OCI-LY7 (cell line): ENCODE results near the gene RBBP5. TPM values are rescaled to one million over a fixed set of nuclear protein-coding genes. Genes with fewer than 3 reads are reported as not detected.

Experiments
- BruUV-seq: library from RNA; stranded (reverse); fragments of 400-500 nt; replicated peaks from 2 replicates; lab custom pipeline; 2021; lab: Mats Ljungman, UMichigan
- CTCF ChIA-PET: fragments of 300-600 bp; sonication (Branson Sonifier 250); formaldehyde crosslinking; loops from one replicate; lab custom pipeline; 2022; ENCODE audit warnings: antibody characterized with exemption; ENCODE audit not compliant: unreplicated experiment; lab: Charles Lee
- POLR2A ChIA-PET: fragments of 300-600 bp; sonication (Branson Sonifier 250); formaldehyde crosslinking; loops from one replicate; lab custom pipeline; 2022; ENCODE audit warnings: antibody characterized with exemption; lab: Charles Lee
- DNase-seq: peaks from one replicate; pipeline ENCODE4 v3.0.0-alpha.2; 2015; ENCODE audit warnings: low spot score
- H2AFZ ChIP-seq: fragments of 200-600 bp; sonication (generic), shearing (Covaris generic); 2 replicates; pipeline ENCODE4 v1.6.1; 2014; ENCODE audit warnings: mild to moderate bottlenecking, antibody characterized with exemption, low read length, moderate library complexity
- H3K27ac ChIP-seq: fragments of 200-600 bp; sonication (generic); 2 replicates; pipeline ENCODE4 v1.5.1; 2014; ENCODE audit warnings: mixed run types, low read depth, mild to moderate bottlenecking, moderate library complexity, low read length, inconsistent platforms; ENCODE audit not compliant: poor library complexity, severe bottlenecking
- H3K36me3 ChIP-seq: fragments of 200-600 bp; sonication (generic); 2 replicates; pipeline ENCODE4 v1.6.1; 2014; ENCODE audit warnings: mild to moderate bottlenecking, antibody characterized with exemption, low read length, moderate library complexity, mixed read lengths; ENCODE audit not compliant: insufficient read depth
- H3K4me1 ChIP-seq: fragments of 200-600 bp; sonication (generic); 2 replicates; pipeline ENCODE4 v1.5.1; 2014; ENCODE audit warnings: mild to moderate bottlenecking, low read length; ENCODE audit not compliant: insufficient read depth, poor library complexity, severe bottlenecking
- H3K4me2 ChIP-seq: fragments of 200-600 bp; sonication (generic); 2 replicates; pipeline ENCODE4 v1.6.1; 2014; ENCODE audit warnings: mild to moderate bottlenecking, low read length
- H3K4me3 ChIP-seq: fragments of 200-600 bp; sonication (generic); 2 replicates; pipeline ENCODE4 v1.5.1; 2014; ENCODE audit warnings: mild to moderate bottlenecking, low read depth, low read length; ENCODE audit not compliant: poor library complexity, severe bottlenecking
- H3K79me2 ChIP-seq: fragments of 200-600 bp; sonication (generic); 2 replicates; pipeline ENCODE4 v1.6.1; 2016; ENCODE audit warnings: low read depth, mild to moderate bottlenecking, low read length, moderate library complexity, mixed read lengths; ENCODE audit not compliant: insufficient read depth
- H3K9me2 ChIP-seq: fragments of 200-600 bp; sonication (generic); 2 replicates; pipeline ENCODE4 v1.6.1; 2016; ENCODE audit warnings: mild to moderate bottlenecking, low read length, mixed read lengths; ENCODE audit not compliant: insufficient read depth
- H3K9me3 ChIP-seq: fragments of 200-600 bp; sonication (generic); 2 replicates; pipeline ENCODE4 v1.6.1; 2014; ENCODE audit warnings: mild to moderate bottlenecking, mixed run types, low read length, mixed read lengths
- H4K20me1 ChIP-seq: fragments of 200-600 bp; sonication (generic); 2 replicates; pipeline ENCODE4 v1.6.1; 2014; ENCODE audit warnings: mild to moderate bottlenecking, antibody characterized with exemption, low read length, moderate library complexity, mixed read lengths; ENCODE audit not compliant: insufficient read depth
- CTCF ChIP-seq: fragments of 200-600 bp; sonication (generic); conservative IDR thresholded peaks from 2 replicates; pipeline ENCODE4 v1.5.1; 2014; ENCODE audit warnings: mild to moderate bottlenecking, antibody characterized with exemption, low read length, moderate library complexity, mixed read lengths
- EZH2phosphoT487 ChIP-seq: fragments of 200-600 bp; sonication (generic); IDR thresholded peaks from 2 replicates; pipeline ENCODE4 v1.6.1; 2018; ENCODE audit warnings: low read depth, borderline replicate concordance, mild to moderate bottlenecking, mixed run types, antibody characterized with exemption, low read length, moderate library complexity, mixed read lengths
- intact Hi-C: fragments of 100-400 bp; cut with micrococcal nuclease; formaldehyde crosslinking; loops from one replicate; pipeline ENCODE4 v1.10.0; 2022; ENCODE audit not compliant: unreplicated experiment
- total RNA-seq, 2 experiments: library from RNA; depleted of rRNA in 1 of 2; stranded (reverse); fragments of >200 nt in 1 of 2; shearing (Covaris generic) in 1 of 2; gene quantifications; 2 replicates each; pipeline ENCODE4 v1.2.3, GENCODE V29; 2014 to 2022

The RBBP5 gene
- total RNA-seq, 2 experiments from 2014 or later, result 11.9 to 17.4 TPM

GRCh38 chr1:205074513-205074912, 47.3 kb downstream of the RBBP5 start:
- TF ChIP-seq EZH2phosphoT487, result no peak
- TF ChIP-seq CTCF, result no peak
- BruUV-seq, result no TSS peak
- Histone ChIP-seq H3K79me2 (no peaks in the 10 kb centered on the region), H3K4me1 (no peaks in the 10 kb centered on the region), H3K4me3 (no peak overlapping the region), H3K27ac (no peak overlapping the region), H3K9me2 (no peaks in the 10 kb centered on the region), H2AFZ (no peak overlapping the region), H3K9me3 (no peaks in the 10 kb centered on the region), H3K4me2 (no peak overlapping the region), H3K36me3 (no peaks in the 10 kb centered on the region), H4K20me1 (no peaks in the 10 kb centered on the region)
- no peak for DNase-seq
- intact Hi-C loops, result no loop called here
- ChIA-PET CTCF (no interaction called here), POLR2A (interaction anchor here (0.6 kb wide), 1 partner anchor 166 kb away, joined by 4 read pairs; no protein-coding TSS in a partner anchor)

- H2AFZ ChIP-seq, result no peak overlapping the region
- H3K4me1 ChIP-seq, result no peaks in the 10 kb centered on the region
- TF ChIP-seq CTCF (no peak), EZH2phosphoT487 (no peak)
- H4K20me1 ChIP-seq, result no peaks in the 10 kb centered on the region
- no peaks in the 10 kb centered on the region for H3K79me2 ChIP-seq
- ChIA-PET CTCF (no interaction called here), POLR2A (interaction anchor here (0.6 kb wide), 1 partner anchor 166 kb away, joined by 4 read pairs; no protein-coding TSS in a partner anchor)
- H3K4me3 ChIP-seq, result no peak overlapping the region
- intact Hi-C loops, result no loop called here
- no peak overlapping the region for H3K27ac ChIP-seq
- no peak for DNase-seq
- no peak overlapping the region for H3K4me2 ChIP-seq
- no peaks in the 10 kb centered on the region for H3K9me3 ChIP-seq
- no peaks in the 10 kb centered on the region for H3K9me2 ChIP-seq
- H3K36me3 ChIP-seq, result no peaks in the 10 kb centered on the region
- no TSS peak for BruUV-seq
Observed at GRCh38 chr1:205074084-205074483, 47.7 kb downstream of the RBBP5 start.

GRCh38 chr1:205073511-205073910, 48.3 kb downstream of the RBBP5 start:
- Histone ChIP-seq H3K4me1 (no peaks in the 10 kb centered on the region), H3K4me3 (no peak overlapping the region), H3K9me3 (no peaks in the 10 kb centered on the region), H4K20me1 (no peaks in the 10 kb centered on the region), H3K27ac (no peak overlapping the region), H3K4me2 (no peak overlapping the region), H3K9me2 (no peaks in the 10 kb centered on the region), H3K36me3 (no peaks in the 10 kb centered on the region), H2AFZ (no peak overlapping the region), H3K79me2 (no peaks in the 10 kb centered on the region)
- TF ChIP-seq EZH2phosphoT487, result no peak
- no peak for TF ChIP-seq CTCF
- ChIA-PET POLR2A (no interaction called here), CTCF (no interaction called here)
- intact Hi-C loops, result no loop called here
- no peak for DNase-seq
- no TSS peak for BruUV-seq
